SKM-1 treated with dmso at 0.1 percent for 144 hours (cell line): Measurements from ENCODE around the gene MACROH2A2.
"Not testable (repeated sequence)": the region's sequence is repeated elsewhere in the genome, so short reads cannot be mapped to it uniquely, and the experiment has no call there.

ENCODE experiments used
- DNase-seq: peaks from one replicate; lab custom pipeline; 2025; ENCODE audit not compliant: unreplicated experiment; lab: John Stamatoyannopoulos, UW

Gene MACROH2A2

DNA sequence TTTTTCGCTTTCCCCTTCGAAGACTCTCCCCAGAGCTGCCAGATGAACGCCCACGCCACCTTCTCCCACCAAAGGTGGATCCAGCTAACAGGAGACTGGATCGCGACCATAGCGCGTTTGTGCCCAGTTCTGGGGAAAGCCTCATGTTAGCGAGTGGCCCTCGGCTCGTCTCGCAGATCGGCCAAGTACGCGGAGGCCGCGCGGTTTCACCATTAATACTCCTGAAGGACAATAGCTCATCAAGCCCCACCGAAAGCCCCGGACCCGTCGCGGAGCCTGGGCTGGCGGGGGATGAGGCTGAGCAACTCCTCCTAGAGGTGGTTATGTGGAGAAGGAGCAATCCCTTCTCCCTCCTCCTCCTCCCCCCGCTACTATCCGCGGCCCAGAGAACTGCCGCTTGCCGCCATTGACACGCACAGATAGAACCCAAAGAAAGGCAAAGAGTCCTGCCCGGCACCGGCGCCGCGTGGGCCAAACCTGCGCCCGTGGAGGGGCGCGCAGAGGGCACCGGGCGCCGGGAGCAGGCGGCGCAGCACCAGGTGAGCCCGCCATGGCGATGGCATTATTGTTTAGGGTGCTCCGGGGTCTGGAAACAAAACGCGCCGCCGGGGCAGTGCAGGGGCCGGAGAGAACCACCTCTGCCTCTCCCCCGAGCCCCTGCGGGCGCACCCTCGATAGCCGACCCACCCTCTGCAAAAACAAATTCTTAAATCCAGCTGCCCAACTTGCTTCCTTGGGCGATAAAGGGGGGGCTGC, at the start of gene MACROH2A2:
MACROH2A2 (plus strand) TSS at position 385 of the 756 bp plus-strand sequence. CDS start 22,813 bp downstream, outside the sequence.
- peak; percentile 52 for DNase-seq

- no peak for DNase-seq
These were observed 45.4 kb upstream of the MACROH2A2 start for GRCh38 chr10:70007116-70007820.

DNA sequence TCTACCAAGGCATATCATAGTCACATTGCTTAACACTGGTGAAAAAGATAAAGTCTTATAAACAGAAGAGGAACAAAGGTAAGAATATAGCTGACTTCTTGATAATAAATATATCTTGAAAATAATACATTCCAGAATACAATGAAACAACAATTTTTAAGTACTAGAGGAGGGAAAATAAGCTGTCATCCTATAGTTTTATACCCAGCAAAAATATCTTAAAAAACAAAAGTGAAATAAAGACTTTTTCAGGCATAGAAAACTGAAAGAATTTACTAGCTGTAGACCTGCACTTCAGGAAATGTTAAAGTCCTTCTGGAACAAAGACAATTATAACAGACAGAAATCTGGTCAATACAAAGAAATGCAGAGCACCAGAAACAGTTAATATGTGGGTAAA, 21.4 kb upstream of the MACROH2A2 start:
- no peak for DNase-seq

GRCh38 chr10:70032667-70033289, 19.9 kb upstream of the MACROH2A2 start:
- no peak for DNase-seq

DNA sequence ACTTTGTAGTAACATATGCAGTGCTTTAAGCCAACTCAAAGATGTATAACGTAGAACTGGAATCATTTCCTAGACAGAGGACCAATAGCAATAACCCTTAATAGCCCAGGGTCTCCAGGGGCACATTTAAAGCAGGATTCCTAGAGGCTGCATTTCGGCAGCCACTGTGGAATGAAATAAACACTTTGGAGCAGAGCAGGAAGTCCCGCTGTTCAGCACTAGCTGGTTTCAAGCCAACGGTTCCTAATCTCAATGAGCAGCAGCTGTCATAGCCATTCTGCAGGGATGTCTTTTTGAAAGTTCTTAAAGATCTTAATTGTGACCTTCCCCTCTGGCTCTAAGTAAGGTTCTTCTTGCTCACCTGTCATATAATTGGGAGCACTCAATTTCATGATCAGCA, 18.4 kb upstream of the MACROH2A2 start:
- DNase-seq, result no peak

GRCh38 chr10:70035531-70035930, 17.1 kb upstream of the MACROH2A2 start:
- no peak for DNase-seq

DNA sequence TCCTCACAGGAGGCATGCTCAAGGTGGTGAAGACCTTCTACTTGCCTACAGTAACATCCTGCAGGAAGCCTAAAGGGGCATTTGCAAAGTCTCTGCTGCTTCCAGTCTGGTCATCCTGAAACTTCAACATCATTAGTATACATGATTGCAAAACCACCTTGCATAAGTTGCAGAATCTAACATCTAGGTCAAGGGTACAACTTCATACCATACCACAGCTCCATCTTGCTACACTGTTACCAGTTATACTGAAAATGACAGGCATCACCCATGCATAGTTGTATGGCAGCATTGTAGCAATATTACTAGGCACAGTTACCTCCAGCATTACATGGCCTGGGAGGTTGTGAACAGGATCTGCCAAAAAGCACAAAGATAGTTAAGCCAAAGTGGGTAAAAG, 13.7 kb upstream of the MACROH2A2 start:
- peak; percentile 1 for DNase-seq

DNA sequence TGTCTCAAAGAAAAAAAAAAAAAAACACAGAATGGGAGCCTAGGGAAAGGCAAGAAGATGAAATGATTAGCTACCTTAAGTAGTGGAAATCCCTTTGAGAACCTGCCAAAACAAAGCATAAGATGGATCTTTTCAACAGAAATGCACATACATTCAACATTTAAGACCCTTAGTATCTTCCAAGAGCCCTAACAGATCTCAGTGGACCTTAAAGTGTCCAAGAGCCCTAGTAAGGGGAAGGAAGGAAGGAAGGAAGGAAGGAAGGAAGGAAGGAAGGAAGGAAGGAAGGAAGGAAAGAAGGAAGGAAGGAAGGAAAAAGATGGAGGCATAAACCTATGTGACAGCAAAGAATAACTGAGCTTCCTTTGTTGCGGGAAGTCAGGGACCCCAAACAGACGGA, 11.6 kb upstream of the MACROH2A2 start:
- no peak for DNase-seq

- not testable (repeated sequence) for DNase-seq
These were observed 10.9 kb upstream of the MACROH2A2 start for GRCh38 chr10:70041739-70042138.

DNA sequence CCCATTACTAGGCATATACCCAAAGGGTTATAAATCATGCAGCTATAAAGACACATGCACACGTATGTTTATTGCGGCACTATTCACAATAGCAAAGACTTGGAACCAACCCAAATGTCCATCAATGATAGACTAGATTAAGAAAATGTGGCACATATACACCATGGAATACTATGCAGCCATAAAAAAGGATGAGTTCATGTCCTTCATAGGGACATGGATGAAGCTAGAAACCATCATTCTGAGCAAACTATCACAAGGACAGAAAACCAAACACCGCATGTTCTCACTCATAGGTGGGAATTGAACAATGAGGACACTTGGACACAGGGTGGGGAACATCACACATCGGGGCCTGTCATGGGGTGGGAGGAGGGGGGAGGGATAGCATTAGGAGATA, 5.6 kb upstream of the MACROH2A2 start:
- DNase-seq, result not testable (repeated sequence)

GRCh38 chr10:70048030-70048723, 4.5 kb upstream of the MACROH2A2 start:
- no peak for DNase-seq

GRCh38 chr10:70051848-70052247, 798 bp upstream of the MACROH2A2 start:
- DNase-seq, result no peak

GRCh38 chr10:70053218-70053840, 683 bp downstream of the MACROH2A2 start:
- no peak for DNase-seq

- no peak for DNase-seq
These were observed 1.2 kb downstream of the MACROH2A2 start for GRCh38 chr10:70053841-70054288.

DNA sequence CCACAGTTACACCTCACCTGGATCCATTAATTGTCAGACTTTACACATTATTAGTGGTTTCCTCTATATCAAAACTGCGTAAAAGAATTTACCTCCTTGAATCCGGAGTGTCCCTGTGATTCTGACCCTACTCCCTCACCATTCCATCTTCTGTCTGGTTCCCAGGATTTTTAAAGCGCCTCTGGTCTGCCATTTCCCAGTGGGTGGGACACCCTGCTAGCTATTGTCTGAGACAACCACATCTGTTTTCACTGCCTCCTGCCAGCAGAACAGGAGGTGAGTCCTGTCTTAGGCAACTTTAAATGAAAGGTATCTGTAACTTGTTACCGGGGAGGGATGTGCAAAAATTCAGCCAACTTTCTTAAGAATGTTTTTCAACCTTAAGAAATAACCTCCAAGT, 2.3 kb downstream of the MACROH2A2 start:
- no peak for DNase-seq

GRCh38 chr10:70055550-70055949, 2.9 kb downstream of the MACROH2A2 start:
- no peak for DNase-seq

- no peak for DNase-seq
These were observed 4.7 kb downstream of the MACROH2A2 start for GRCh38 chr10:70057306-70057705.

- DNase-seq, result no peak
These were observed 7.7 kb downstream of the MACROH2A2 start for GRCh38 chr10:70060389-70060788.

DNA sequence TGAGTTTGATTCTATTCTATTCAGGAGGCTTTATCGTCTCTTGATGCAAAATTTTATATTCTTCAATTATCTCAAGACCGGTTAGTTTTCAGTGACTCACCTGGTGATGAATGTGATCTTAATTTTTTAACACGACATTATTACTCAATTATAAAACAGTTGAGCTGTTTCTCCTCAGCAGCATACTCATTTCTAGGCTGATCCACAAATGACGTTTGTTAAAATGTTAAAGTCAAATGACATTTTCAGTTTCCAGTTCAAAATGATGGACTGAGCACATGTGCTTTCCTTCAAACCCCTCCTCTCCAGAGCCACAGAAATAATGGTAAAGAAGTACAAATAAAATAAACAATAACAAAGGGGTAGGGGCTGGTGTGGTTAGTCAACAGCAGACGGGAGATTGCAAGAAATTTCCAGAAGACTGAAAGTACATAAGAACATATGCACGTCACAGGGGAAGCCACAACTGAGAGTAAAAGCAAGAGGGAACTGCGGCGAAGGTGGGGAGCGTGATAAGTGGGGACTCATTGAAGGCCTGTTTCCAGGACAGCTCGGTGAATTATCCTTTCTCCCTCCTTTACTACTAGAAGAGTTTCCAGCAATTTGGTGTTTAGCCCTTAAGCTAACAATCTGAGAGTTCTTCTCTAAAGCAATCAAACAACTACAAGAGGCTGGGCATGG, 10.9 kb downstream of the MACROH2A2 start:
- no peak for DNase-seq

GRCh38 chr10:70064486-70064885, 11.8 kb downstream of the MACROH2A2 start:
- DNase-seq, result no peak
